GM12878 (cell line): ENCODE measurements around the gene PDXP. TPM values are rescaled to one million over a fixed set of nuclear protein-coding genes. Genes with fewer than 3 reads are reported as not detected.

Experiments used
- ATAC-seq: fragments of 200-7000 bp; cut with Tn5 transposase; 3 replicates; pipeline ENCODE4 v1.9.1; 2020; ENCODE audit warnings: mild to moderate bottlenecking, moderate library complexity
- BruUV-seq: library from RNA; stranded (reverse); fragments of 400-500 nt; replicated peaks from 2 replicates; lab custom pipeline; 2021; lab: Mats Ljungman, UMichigan
- CTCF ChIA-PET: fragments of 300-600 bp; sonication (Branson Sonifier 250); formaldehyde crosslinking; extraction: SDS; loops from one replicate; lab custom pipeline; 2021; ENCODE audit warnings: inconsistent platforms; lab: Yijun Ruan, JAX
- POLR2A ChIA-PET: fragments of 350-600 bp; formaldehyde crosslinking; extraction: SDS; loops from one replicate; lab custom pipeline; 2021; ENCODE audit warnings: inconsistent platforms; lab: Charles Lee
- RAD21 ChIA-PET: fragments of 300-600 bp; sonication (Branson Sonifier 250); formaldehyde crosslinking; loops from one replicate; lab custom pipeline; 2023; ENCODE audit warnings: antibody characterized with exemption; ENCODE audit not compliant: unreplicated experiment; lab: Charles Lee
- SMC1A ChIA-PET: fragments of 300-600 bp; sonication (Branson Sonifier 250); formaldehyde crosslinking; loops from one replicate; lab custom pipeline; 2023; ENCODE audit not compliant: unreplicated experiment, uncharacterized antibody; lab: Charles Lee
- DNase-seq: peaks from one replicate; pipeline ENCODE4 v3.0.0-alpha.2; 2011; ENCODE audit warnings: low read depth, low spot score
- FAIRE-seq: peaks from 3 replicates; lab custom pipeline; 2011; peaks lifted over from hg19 to GRCh38; lab: Jason Lieb, UNC
- H2AFZ ChIP-seq: 2 replicates; pipeline ENCODE4 v1.6.0; 2011; ENCODE audit warnings: low read depth, low read length, control low read depth; ENCODE audit not compliant: control insufficient read depth
- H3K27ac ChIP-seq: 2 replicates; pipeline ENCODE4 v1.5.1; 2011; ENCODE audit warnings: control low read depth; ENCODE audit not compliant: control insufficient read depth, insufficient read depth
- H3K27me3 ChIP-seq, 2 experiments: replicated peaks in 1 of 2; 2 replicates each; pipeline versions ENCODE4 v1.6.0 to v1.6.1; 2011; ENCODE audit warnings: low read length in 1 of 2; ENCODE audit not compliant: control insufficient read depth in 2 of 2, insufficient read depth in 2 of 2
- H3K36me3 ChIP-seq, 2 experiments: 2 replicates each; pipeline ENCODE4 v1.5.1; 2011; ENCODE audit warnings: low read length in 1 of 2; ENCODE audit not compliant: control insufficient read depth in 2 of 2, insufficient read depth in 2 of 2
- H3K4me1 ChIP-seq: 2 replicates; pipeline ENCODE4 v1.6.1; 2011; ENCODE audit warnings: mild to moderate bottlenecking, low read length, moderate library complexity, mixed read lengths; ENCODE audit not compliant: control insufficient read depth, insufficient read depth
- H3K4me2 ChIP-seq: 2 replicates; pipeline ENCODE4 v1.6.0; 2011; ENCODE audit warnings: control low read depth; ENCODE audit not compliant: control insufficient read depth, insufficient read depth
- H3K4me3 ChIP-seq: fragments of 200-600 bp; sonication (generic); 2 replicates; pipeline ENCODE4 v1.5.1; 2016
- H3K79me2 ChIP-seq: 2 replicates; pipeline ENCODE4 v1.6.0; 2011; ENCODE audit warnings: low read length; ENCODE audit not compliant: control insufficient read depth, insufficient read depth
- H3K9ac ChIP-seq: 2 replicates; pipeline ENCODE4 v1.8.0; 2011; ENCODE audit warnings: low read length, control low read depth, mixed read lengths; ENCODE audit not compliant: control insufficient read depth, insufficient read depth
- H3K9me3 ChIP-seq: replicated peaks from 3 replicates; pipeline ENCODE4 v1.5.1; 2011; ENCODE audit warnings: mild to moderate bottlenecking, low read length; ENCODE audit not compliant: control insufficient read depth, insufficient read depth
- H4K20me1 ChIP-seq: 2 replicates; pipeline ENCODE4 v1.6.0; 2011; ENCODE audit not compliant: control insufficient read depth, insufficient read depth
- BCL11A ChIP-seq: IDR thresholded peaks from 2 replicates; pipeline ENCODE4 v1.6.1; 2011; ENCODE audit warnings: low read depth, low read length
- BHLHE40 ChIP-seq, 2 experiments: fragments of 450-650 bp in 1 of 2; IDR thresholded peaks; 2 replicates each; pipeline ENCODE4 v1.6.1; 2011 to 2017; ENCODE audit warnings: low read depth in 2 of 2, borderline replicate concordance in 1 of 2, improper control_type of control experiment in 1 of 2, low read length in 1 of 2, mild to moderate bottlenecking in 1 of 2
- CBFB ChIP-seq: IDR thresholded peaks from 2 replicates; pipeline ENCODE4 v1.6.1; 2016; ENCODE audit warnings: antibody characterized with exemption, low read depth
- HDGF ChIP-seq: fragments of 450-650 bp; IDR thresholded peaks from 2 replicates; pipeline ENCODE4 v1.6.1; 2016; ENCODE audit warnings: antibody characterized with exemption
- MXI1 ChIP-seq: fragments of 150-350 bp; IDR thresholded peaks from 2 replicates; pipeline ENCODE4 v1.6.1; 2011; ENCODE audit warnings: low read depth, mild to moderate bottlenecking, inconsistent platforms, low read length, improper control_type of control experiment
- NFIC ChIP-seq: IDR thresholded peaks from 2 replicates; pipeline ENCODE4 v1.6.1; 2012; ENCODE audit warnings: low read depth, mild to moderate bottlenecking, inconsistent platforms, low read length, moderate library complexity
- RAD21 ChIP-seq: IDR thresholded peaks from 2 replicates; pipeline ENCODE4 v1.6.1; 2011; ENCODE audit warnings: mild to moderate bottlenecking, low read depth, low read length, moderate library complexity; ENCODE audit not compliant: insufficient read depth
- RBBP5 ChIP-seq: fragments of 200-600 bp; sonication (generic); conservative IDR thresholded peaks from 2 replicates; pipeline ENCODE4 v1.6.1; 2016
- SIN3A ChIP-seq: IDR thresholded peaks from 2 replicates; pipeline ENCODE4 v1.6.1; 2012; ENCODE audit warnings: low read depth, low read length, improper control_type of control experiment
- SMAD1 ChIP-seq: fragments of 450-650 bp; IDR thresholded peaks from 2 replicates; pipeline ENCODE4 v1.6.1; 2018; ENCODE audit warnings: mild to moderate bottlenecking, low read depth; ENCODE audit not compliant: partially characterized antibody
- SMARCA5 ChIP-seq: fragments of 450-650 bp; IDR thresholded peaks from 2 replicates; pipeline ENCODE4 v1.6.1; 2017; ENCODE audit warnings: mild to moderate bottlenecking
- YBX1 ChIP-seq: fragments of 450-650 bp; IDR thresholded peaks from 2 replicates; pipeline ENCODE4 v1.6.1; 2016; ENCODE audit warnings: antibody characterized with exemption
- YY1 ChIP-seq: IDR thresholded peaks from 2 replicates; pipeline ENCODE4 v1.6.1; 2011; ENCODE audit warnings: low read depth, mild to moderate bottlenecking, low read length
- ZNF207 ChIP-seq: fragments of 450-650 bp; IDR thresholded peaks from 2 replicates; pipeline ENCODE4 v1.6.1; 2014; ENCODE audit warnings: antibody characterized with exemption, mild to moderate bottlenecking, borderline replicate concordance
- WGBS: methylation state at CpG from one replicate; pipeline ENCODE4 v1.1.6; 2016; ENCODE audit warnings: low lambda C conversion rate; ENCODE audit not compliant: insufficient replicate concordance, insufficient coverage; ENCODE audit errors: missing lambda C conversion rate; 5-methylcytosine and 5-hydroxymethylcytosine counted together
- in situ Hi-C: fragments of 300-500 bp; cut with MboI; formaldehyde crosslinking; loops from 9 replicates; pipeline ENCODE4 v1.14.3; 2018; ENCODE audit warnings: mixed read lengths
- intact Hi-C: fragments of 100-400 bp; cut with micrococcal nuclease; formaldehyde crosslinking; loops from one replicate; pipeline ENCODE4 v1.14.2; 2022; ENCODE audit not compliant: unreplicated experiment
- polyA plus RNA-seq, 11 experiments: library from polyadenylated mRNA; depleted of rRNA in 4 of 11; unstranded in 6 of 11; stranded (reverse) in 5 of 11; fragments of >200 nt; fragmentation: Nextera tagmentation in 4 of 11; fragmentation: Illumina TruSeq in 1 of 11; extraction: Ambion mirVana in 4 of 11; extraction: Trizol in 1 of 11; gene quantifications; 1 replicate in 1 of 11; 2 replicates in 10 of 11; pipeline versions ENCODE4 v1.2.1 to v1.2.3, GENCODE V29; 2011 to 2016; ENCODE audit warnings: inconsistent platforms in 2 of 11, missing spikeins in 2 of 11, low read depth in 1 of 11
- total RNA-seq, 4 experiments: library from RNA; depleted of rRNA in 3 of 4; stranded (reverse); fragments of >200 nt in 3 of 4; fragmentation: Illumina TruSeq in 1 of 4; extraction: Trizol in 1 of 4; gene quantifications; 2 replicates each; pipeline versions ENCODE4 v1.2.1 to v1.2.3, GENCODE V29; 2013 to 2021
- TF ChIP-seq, protein P1 (sequence below), 3 experiments: IDR thresholded peaks in 2 of 3; conservative IDR thresholded peaks in 1 of 3; 2 replicates each; pipeline ENCODE4 v1.5.1; 2011; ENCODE audit warnings: low read depth in 3 of 3, low read length in 3 of 3, mild to moderate bottlenecking in 3 of 3, control low read depth in 2 of 3, moderate library complexity in 2 of 3, inconsistent platforms in 1 of 3, mixed read lengths in 1 of 3; ENCODE audit not compliant: control insufficient read depth in 2 of 3, insufficient read depth in 1 of 3; ENCODE audit errors: extremely low read depth in 1 of 3
- TF ChIP-seq, protein P2 (sequence below): fragments of 450-650 bp; IDR thresholded peaks from 2 replicates; pipeline ENCODE4 v1.6.1; 2017; ENCODE audit warnings: mild to moderate bottlenecking
- TF ChIP-seq, protein P3 (sequence below): IDR thresholded peaks from 2 replicates; pipeline ENCODE4 v1.6.1; 2011; ENCODE audit warnings: low read depth, low read length, improper control_type of control experiment, borderline replicate concordance

The PDXP gene
- total and polyA plus RNA-seq, 10 of the 15 experiments (the other 5 are each of a cell fraction or from before 2014, with no cell fraction given) = 4.4 to 56.7 (median 34.6) TPM

DNA sequence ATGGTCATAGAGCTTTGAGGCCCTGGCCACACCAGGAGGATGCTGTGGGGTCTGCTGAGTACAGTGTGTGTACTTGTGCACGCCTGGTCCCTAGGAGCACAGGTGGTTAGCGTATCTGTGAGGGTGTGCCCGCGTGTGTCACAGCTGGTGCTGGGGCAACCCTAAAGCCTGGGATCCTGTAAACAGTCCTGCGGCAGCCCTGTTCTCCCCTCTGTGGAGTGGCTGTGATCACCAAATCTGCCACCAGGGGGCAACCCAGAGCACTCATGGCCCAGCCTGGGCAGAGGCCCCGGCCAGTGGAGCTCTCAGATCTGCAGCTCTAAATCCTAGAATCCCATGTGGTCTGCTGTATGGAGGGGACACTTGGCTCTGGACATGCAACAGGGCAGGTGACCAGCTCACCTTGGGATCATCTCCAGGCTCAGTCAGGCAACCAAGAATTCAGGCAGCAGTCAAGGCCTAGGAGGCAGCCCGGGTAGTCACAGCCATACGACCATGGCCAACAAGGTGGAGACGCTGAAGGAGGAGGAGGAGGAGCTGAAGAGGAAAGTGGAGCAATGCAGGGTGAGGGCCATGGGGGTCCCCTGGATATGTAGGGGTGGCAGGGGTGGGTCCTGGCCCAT, 15.2 kb upstream of the PDXP start:
- DNase-seq (no peak), ATAC-seq (peak; percentile 79), FAIRE-seq (peak; percentile 13)
- H3K27me3 ChIP-seq = no peaks in the 10 kb centered on the region
- no peak overlapping the region for H2AFZ ChIP-seq
- POLR2A ChIA-PET = interaction anchor here (0.6 to 6.0 kb wide), 11 partner anchors 9 to 40 kb away, joined by 3 to 96 read pairs (median 9); partner anchors contain the start of genes GGA1, LGALS1 and PDXP
- intact Hi-C loops = loop anchor here (1.0 kb wide), 1 partner anchor 38 kb away; no protein-coding TSS in a partner anchor
- peaks cover 9 to 25% of the 10 kb centered on the region in 2 experiments; a peak in 3 of 4 replicates for H3K36me3 ChIP-seq
- H3K79me2 ChIP-seq = peaks cover 26% of the 10 kb centered on the region
- in situ Hi-C loops = no loop called here
- peaks cover 28% of the 10 kb centered on the region for H3K4me1 ChIP-seq
- RAD21 ChIA-PET = interaction anchor here (0.8 to 10.1 kb wide), 15 partner anchors 10 to 263 kb away, joined by 3 to 173 read pairs (median 7); partner anchors contain the start of genes GGA1, LGALS1, MICALL1 and NOL12
- no peaks in the 10 kb centered on the region for H3K9me3 ChIP-seq
- BruUV-seq = no TSS peak
- no peak overlapping the region for H3K4me3 ChIP-seq
- no peaks in the 10 kb centered on the region for H4K20me1 ChIP-seq
- SMC1A ChIA-PET = interaction anchor here (0.7 to 8.6 kb wide), 12 partner anchors 8 to 106 kb away, joined by 3 to 108 read pairs (median 6); partner anchors contain the start of genes GGA1, LGALS1 and PDXP
- H3K27ac ChIP-seq = no peak overlapping the region
- CTCF ChIA-PET = interaction anchor here (0.6 to 15.9 kb wide), 32 partner anchors 8 to 322 kb away, joined by 3 to 396 read pairs (median 4); partner anchors contain the start of genes ANKRD54, GCAT, GGA1 and LGALS1
- peak overlapping the region; percentile 64 for H3K4me2 ChIP-seq
- 24% methylated on average over 9 of the region's 9 CpGs for WGBS
- no peak overlapping the region for H3K9ac ChIP-seq
- TF ChIP-seq HDGF (peak; percentile 74; the same call in 1 of the 2 replicates), YY1 (peak; percentile 73), NFIC (no peak), ZNF207 (0 out of 2 replicates have a peak, but pooled peaks have one; percentile 44), MXI1 (no peak), SMAD1 (peak; percentile 27), SIN3A (0 out of 2 replicates have a peak, but pooled peaks have one; percentile 60), CBFB (no peak), BCL11A (no peak), RAD21 (peak; percentile 62), RBBP5 (no peak), BHLHE40 (IDR thresholded peaks at IDR 0.05; ENCODE audit: borderline replicate concordance in 1 of 2, low read depth in 2 of 2, low read length in 1 of 2) (0 out of 4 replicates have a peak, but pooled peaks of 1 of the 2 experiments have one; percentile 43), SMARCA5 (peak; percentile 68; the same call in 1 of the 2 replicates), YBX1 (no peak)
- TF ChIP-seq, protein P1, sequence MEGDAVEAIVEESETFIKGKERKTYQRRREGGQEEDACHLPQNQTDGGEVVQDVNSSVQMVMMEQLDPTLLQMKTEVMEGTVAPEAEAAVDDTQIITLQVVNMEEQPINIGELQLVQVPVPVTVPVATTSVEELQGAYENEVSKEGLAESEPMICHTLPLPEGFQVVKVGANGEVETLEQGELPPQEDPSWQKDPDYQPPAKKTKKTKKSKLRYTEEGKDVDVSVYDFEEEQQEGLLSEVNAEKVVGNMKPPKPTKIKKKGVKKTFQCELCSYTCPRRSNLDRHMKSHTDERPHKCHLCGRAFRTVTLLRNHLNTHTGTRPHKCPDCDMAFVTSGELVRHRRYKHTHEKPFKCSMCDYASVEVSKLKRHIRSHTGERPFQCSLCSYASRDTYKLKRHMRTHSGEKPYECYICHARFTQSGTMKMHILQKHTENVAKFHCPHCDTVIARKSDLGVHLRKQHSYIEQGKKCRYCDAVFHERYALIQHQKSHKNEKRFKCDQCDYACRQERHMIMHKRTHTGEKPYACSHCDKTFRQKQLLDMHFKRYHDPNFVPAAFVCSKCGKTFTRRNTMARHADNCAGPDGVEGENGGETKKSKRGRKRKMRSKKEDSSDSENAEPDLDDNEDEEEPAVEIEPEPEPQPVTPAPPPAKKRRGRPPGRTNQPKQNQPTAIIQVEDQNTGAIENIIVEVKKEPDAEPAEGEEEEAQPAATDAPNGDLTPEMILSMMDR (IDR thresholded peaks at IDR 0.05 in 2 of 3, conservative IDR thresholded peaks at IDR 0.05 in 1 of 3; ENCODE audit: control insufficient read depth in 2 of 3, extremely low read depth in 1 of 3, insufficient read depth in 1 of 3, low read depth in 3 of 3, low read length in 3 of 3) = peak; percentile 86 to 92 (median 89)
- TF ChIP-seq, protein P2, sequence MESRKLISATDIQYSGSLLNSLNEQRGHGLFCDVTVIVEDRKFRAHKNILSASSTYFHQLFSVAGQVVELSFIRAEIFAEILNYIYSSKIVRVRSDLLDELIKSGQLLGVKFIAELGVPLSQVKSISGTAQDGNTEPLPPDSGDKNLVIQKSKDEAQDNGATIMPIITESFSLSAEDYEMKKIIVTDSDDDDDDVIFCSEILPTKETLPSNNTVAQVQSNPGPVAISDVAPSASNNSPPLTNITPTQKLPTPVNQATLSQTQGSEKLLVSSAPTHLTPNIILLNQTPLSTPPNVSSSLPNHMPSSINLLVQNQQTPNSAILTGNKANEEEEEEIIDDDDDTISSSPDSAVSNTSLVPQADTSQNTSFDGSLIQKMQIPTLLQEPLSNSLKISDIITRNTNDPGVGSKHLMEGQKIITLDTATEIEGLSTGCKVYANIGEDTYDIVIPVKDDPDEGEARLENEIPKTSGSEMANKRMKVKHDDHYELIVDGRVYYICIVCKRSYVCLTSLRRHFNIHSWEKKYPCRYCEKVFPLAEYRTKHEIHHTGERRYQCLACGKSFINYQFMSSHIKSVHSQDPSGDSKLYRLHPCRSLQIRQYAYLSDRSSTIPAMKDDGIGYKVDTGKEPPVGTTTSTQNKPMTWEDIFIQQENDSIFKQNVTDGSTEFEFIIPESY = no peak
- TF ChIP-seq, protein P3, sequence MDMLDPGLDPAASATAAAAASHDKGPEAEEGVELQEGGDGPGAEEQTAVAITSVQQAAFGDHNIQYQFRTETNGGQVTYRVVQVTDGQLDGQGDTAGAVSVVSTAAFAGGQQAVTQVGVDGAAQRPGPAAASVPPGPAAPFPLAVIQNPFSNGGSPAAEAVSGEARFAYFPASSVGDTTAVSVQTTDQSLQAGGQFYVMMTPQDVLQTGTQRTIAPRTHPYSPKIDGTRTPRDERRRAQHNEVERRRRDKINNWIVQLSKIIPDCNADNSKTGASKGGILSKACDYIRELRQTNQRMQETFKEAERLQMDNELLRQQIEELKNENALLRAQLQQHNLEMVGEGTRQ = no peak
